ENCODE measurements around the gene EFCAB6.

Gene EFCAB6

GRCh38 chr22:43631846-43632245 is 180.3 kb downstream of the EFCAB6 start:
- DNase-seq: no peak

GRCh38 chr22:43631201-43631600 is 180.9 kb downstream of the EFCAB6 start:
- no peak for DNase-seq

- no peak for DNase-seq
These were observed 181.7 kb downstream of the EFCAB6 start for GRCh38 chr22:43630451-43630850.

GRCh38 chr22:43628250-43628649 is 183.9 kb downstream of the EFCAB6 start:
- DNase-seq: no peak

- DNase-seq: no peak
These were observed 184.5 kb downstream of the EFCAB6 start for GRCh38 chr22:43627485-43628213.

GRCh38 chr22:43625242-43625641 is 186.9 kb downstream of the EFCAB6 start:
- DNase-seq: no peak

- DNase-seq: no peak
These were observed 187.7 kb downstream of the EFCAB6 start for GRCh38 chr22:43624144-43624998.

GRCh38 chr22:43622886-43623285 is 189.2 kb downstream of the EFCAB6 start:
- DNase-seq: no peak

GRCh38 chr22:43620197-43620596 is 191.9 kb downstream of the EFCAB6 start:
- no peak for DNase-seq

GRCh38 chr22:43618517-43618916 is 193.6 kb downstream of the EFCAB6 start:
- no peak for DNase-seq

GRCh38 chr22:43616645-43617044 is 195.5 kb downstream of the EFCAB6 start:
- DNase-seq: no peak

GRCh38 chr22:43600265-43600664 is 211.8 kb downstream of the EFCAB6 start:
- DNase-seq: no peak

GRCh38 chr22:43592476-43592875 is 219.6 kb downstream of the EFCAB6 start:
- DNase-seq: no peak

GRCh38 chr22:43591380-43591779 is 220.7 kb downstream of the EFCAB6 start:
- no peak for DNase-seq

GRCh38 chr22:43587574-43587973 is 224.5 kb downstream of the EFCAB6 start:
- DNase-seq: no peak

GRCh38 chr22:43583501-43583900 is 228.6 kb downstream of the EFCAB6 start:
- DNase-seq: no peak

- no peak for DNase-seq
These were observed 229.7 kb downstream of the EFCAB6 start for GRCh38 chr22:43582394-43582793.

GRCh38 chr22:43580271-43580750 is 231.8 kb downstream of the EFCAB6 start:
- DNase-seq: no peak

- no peak for DNase-seq
These were observed 237.4 kb downstream of the EFCAB6 start for GRCh38 chr22:43574738-43575137.

GRCh38 chr22:43572710-43573109 is 239.4 kb downstream of the EFCAB6 start:
- no peak for DNase-seq

- DNase-seq: no peak
These were observed 240.9 kb downstream of the EFCAB6 start for GRCh38 chr22:43571181-43571580.

GRCh38 chr22:43570531-43571165 is 241.5 kb downstream of the EFCAB6 start:
- no peak for DNase-seq

- DNase-seq: no peak
These were observed 243.0 kb downstream of the EFCAB6 start for GRCh38 chr22:43569111-43569510.

All from GOT3 (cell line).